GM23338 (cell line): ENCODE results near the gene LRRC4. TPM values are rescaled to one million over a fixed set of nuclear protein-coding genes. Genes with fewer than 3 reads are reported as not detected.

Experiments
- ATAC-seq: fragments of 200-7000 bp; cut with Tn5 transposase; 3 replicates; pipeline ENCODE4 v1.9.1; 2020
- DNase-seq: peaks from one replicate; pipeline ENCODE4 v3.0.0-alpha.2; 2015; ENCODE audit warnings: low spot score
- H2AFZ ChIP-seq: fragments of 200-600 bp; sonication (generic); 2 replicates; pipeline ENCODE4 v1.8.0; 2016; ENCODE audit warnings: antibody characterized with exemption, mild to moderate bottlenecking, moderate library complexity
- H3F3A ChIP-seq: fragments of 200-600 bp; sonication (generic); replicated peaks from 2 replicates; pipeline ENCODE4 v1.8.0; 2017; ENCODE audit warnings: antibody characterized with exemption, mixed run types, low read depth
- H3K27ac ChIP-seq: fragments of 200-600 bp; sonication (generic); 2 replicates; pipeline ENCODE4 v1.6.1; 2016; ENCODE audit warnings: low read depth
- H3K27me3 ChIP-seq: fragments of 200-600 bp; sonication (generic); 2 replicates; pipeline ENCODE4 v1.8.0; 2016; ENCODE audit warnings: mild to moderate bottlenecking, mixed run types, moderate library complexity; ENCODE audit not compliant: insufficient read depth
- H3K36me3 ChIP-seq: fragments of 200-600 bp; sonication (generic); 2 replicates; pipeline ENCODE4 v1.8.0; 2016; ENCODE audit warnings: mild to moderate bottlenecking; ENCODE audit not compliant: insufficient read depth
- H3K4me1 ChIP-seq: fragments of 200-600 bp; sonication (generic); 2 replicates; pipeline ENCODE4 v1.8.0; 2016; ENCODE audit warnings: mild to moderate bottlenecking, moderate library complexity; ENCODE audit not compliant: insufficient read depth
- H3K4me2 ChIP-seq: fragments of 200-600 bp; sonication (generic); 2 replicates; pipeline ENCODE4 v1.7.1; 2017; ENCODE audit warnings: mixed run types
- H3K4me3 ChIP-seq: fragments of 200-600 bp; sonication (generic); 2 replicates; pipeline ENCODE4 v1.6.1; 2016; ENCODE audit warnings: mixed run types
- H3K79me2 ChIP-seq: fragments of 200-600 bp; sonication (generic); replicated peaks from 2 replicates; pipeline ENCODE4 v1.8.0; 2017; ENCODE audit warnings: mild to moderate bottlenecking; ENCODE audit not compliant: insufficient read depth
- H3K9me2 ChIP-seq: fragments of 200-600 bp; sonication (generic); 2 replicates; pipeline ENCODE4 v1.8.0; 2017; ENCODE audit not compliant: insufficient read depth
- H4K20me1 ChIP-seq: fragments of 200-600 bp; sonication (generic); replicated peaks from 2 replicates; pipeline ENCODE4 v1.8.0; 2017; ENCODE audit warnings: mild to moderate bottlenecking; ENCODE audit not compliant: insufficient read depth
- H3K27ac Mint-ChIP-seq: 2 replicates; pipeline ENCODE4 v1.8.0; 2020; ENCODE audit warnings: inconsistent platforms, mild to moderate bottlenecking, moderate library complexity, mixed read lengths
- H3K27me3 Mint-ChIP-seq: 3 replicates; pipeline ENCODE4 v1.8.0; 2022; ENCODE audit warnings: low read depth, mild to moderate bottlenecking, moderate library complexity, mixed read lengths, inconsistent platforms; ENCODE audit not compliant: insufficient read depth, poor library complexity
- H3K36me3 Mint-ChIP-seq: 3 replicates; pipeline ENCODE4 v1.8.0; 2021; ENCODE audit warnings: low read depth, mild to moderate bottlenecking, inconsistent platforms, moderate library complexity, mixed read lengths
- H3K4me1 Mint-ChIP-seq: 3 replicates; pipeline ENCODE4 v1.8.0; 2020; ENCODE audit warnings: mild to moderate bottlenecking, inconsistent platforms, mixed read lengths
- H3K4me3 Mint-ChIP-seq: 3 replicates; pipeline ENCODE4 v1.8.0; 2021; ENCODE audit warnings: moderate library complexity, mild to moderate bottlenecking, inconsistent platforms, mixed read lengths
- H3K9me3 Mint-ChIP-seq: 3 replicates; pipeline ENCODE4 v1.8.0; 2020; ENCODE audit warnings: moderate library complexity, mild to moderate bottlenecking, inconsistent platforms, mixed read lengths
- CREB1 ChIP-seq: fragments of 250-450 bp; sonication (Bioruptor Pico); IDR thresholded peaks from 2 replicates; pipeline ENCODE4 v1.5.0; 2020; ENCODE audit warnings: low read depth, mild to moderate bottlenecking, moderate library complexity
- EZH2 ChIP-seq: fragments of 200-600 bp; sonication (generic); IDR thresholded peaks from one replicate; pipeline ENCODE4 v1.8.0; 2017; ENCODE audit warnings: antibody characterized with exemption, mild to moderate bottlenecking, low read depth; ENCODE audit not compliant: unreplicated experiment
- JUNB ChIP-seq: IDR thresholded peaks from one replicate; pipeline ENCODE4 v1.6.1; 2016; ENCODE audit warnings: antibody characterized with exemption; ENCODE audit not compliant: unreplicated experiment
- NANOG ChIP-seq: IDR thresholded peaks from 2 replicates; pipeline ENCODE4 v1.6.1; 2016; ENCODE audit warnings: antibody characterized with exemption, borderline replicate concordance
- STAT1 ChIP-seq: IDR thresholded peaks from one replicate; pipeline ENCODE4 v1.6.1; 2016; ENCODE audit warnings: antibody characterized with exemption; ENCODE audit not compliant: unreplicated experiment
- polyA plus RNA-seq: library from polyadenylated mRNA; unstranded; fragments of >200 nt; fragmentation: Nextera tagmentation; extraction: Ambion mirVana; gene quantifications from 2 replicates; pipeline ENCODE4 v1.2.1, GENCODE V29; 2016
- total RNA-seq: library from RNA; depleted of rRNA; stranded (reverse); fragments of >200 nt; shearing (Covaris generic); gene quantifications from 2 replicates; pipeline ENCODE4 v1.2.3, GENCODE V29; 2014
- TF ChIP-seq, protein P1 (sequence below): fragments of 250-450 bp; sonication (Bioruptor Pico); IDR thresholded peaks from 2 replicates; pipeline ENCODE4 v1.5.0; 2020; ENCODE audit warnings: mild to moderate bottlenecking, moderate library complexity
- TF ChIP-seq, protein P2 (sequence below), 2 experiments: fragments of 200-600 bp in 1 of 2; sonication (generic) in 1 of 2; conservative IDR thresholded peaks; 2 replicates each; pipeline versions ENCODE4 v1.5.1 to v1.6.1; 2016 to 2017; ENCODE audit warnings: antibody characterized with exemption in 2 of 2, low read depth in 2 of 2, mild to moderate bottlenecking in 2 of 2, moderate library complexity in 1 of 2
- TF ChIP-seq, protein P3 (sequence below): IDR thresholded peaks from one replicate; pipeline ENCODE4 v1.6.1; 2018; ENCODE audit warnings: antibody characterized with exemption; ENCODE audit not compliant: unreplicated experiment

The LRRC4 gene
- total and polyA plus RNA-seq, 2 experiments from 2014 or later: 1.9 to 5.2 TPM

DNA sequence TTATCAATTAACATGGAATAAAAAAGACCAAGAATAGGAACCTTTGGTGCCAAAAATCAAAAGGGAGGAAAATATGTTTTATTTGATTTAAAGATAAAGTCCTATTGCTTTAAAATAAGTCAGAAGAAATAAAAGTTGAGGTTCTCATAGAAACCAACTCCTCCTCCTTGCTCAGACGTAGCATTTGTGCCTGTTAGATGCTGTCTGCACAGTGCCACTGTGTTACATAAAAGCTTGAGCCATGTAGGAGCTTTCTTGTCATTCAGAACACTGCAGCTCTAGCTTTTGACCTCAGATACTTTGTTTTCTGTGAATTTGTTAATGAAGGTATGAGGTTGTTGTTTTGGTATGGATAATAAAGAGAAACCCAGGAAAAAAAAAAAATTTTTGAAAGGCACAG, 50.3 kb downstream of the LRRC4 start:
- H3K27me3 Mint-ChIP-seq: peaks cover 12% of the 10 kb centered on the region
- TF ChIP-seq, protein P1, sequence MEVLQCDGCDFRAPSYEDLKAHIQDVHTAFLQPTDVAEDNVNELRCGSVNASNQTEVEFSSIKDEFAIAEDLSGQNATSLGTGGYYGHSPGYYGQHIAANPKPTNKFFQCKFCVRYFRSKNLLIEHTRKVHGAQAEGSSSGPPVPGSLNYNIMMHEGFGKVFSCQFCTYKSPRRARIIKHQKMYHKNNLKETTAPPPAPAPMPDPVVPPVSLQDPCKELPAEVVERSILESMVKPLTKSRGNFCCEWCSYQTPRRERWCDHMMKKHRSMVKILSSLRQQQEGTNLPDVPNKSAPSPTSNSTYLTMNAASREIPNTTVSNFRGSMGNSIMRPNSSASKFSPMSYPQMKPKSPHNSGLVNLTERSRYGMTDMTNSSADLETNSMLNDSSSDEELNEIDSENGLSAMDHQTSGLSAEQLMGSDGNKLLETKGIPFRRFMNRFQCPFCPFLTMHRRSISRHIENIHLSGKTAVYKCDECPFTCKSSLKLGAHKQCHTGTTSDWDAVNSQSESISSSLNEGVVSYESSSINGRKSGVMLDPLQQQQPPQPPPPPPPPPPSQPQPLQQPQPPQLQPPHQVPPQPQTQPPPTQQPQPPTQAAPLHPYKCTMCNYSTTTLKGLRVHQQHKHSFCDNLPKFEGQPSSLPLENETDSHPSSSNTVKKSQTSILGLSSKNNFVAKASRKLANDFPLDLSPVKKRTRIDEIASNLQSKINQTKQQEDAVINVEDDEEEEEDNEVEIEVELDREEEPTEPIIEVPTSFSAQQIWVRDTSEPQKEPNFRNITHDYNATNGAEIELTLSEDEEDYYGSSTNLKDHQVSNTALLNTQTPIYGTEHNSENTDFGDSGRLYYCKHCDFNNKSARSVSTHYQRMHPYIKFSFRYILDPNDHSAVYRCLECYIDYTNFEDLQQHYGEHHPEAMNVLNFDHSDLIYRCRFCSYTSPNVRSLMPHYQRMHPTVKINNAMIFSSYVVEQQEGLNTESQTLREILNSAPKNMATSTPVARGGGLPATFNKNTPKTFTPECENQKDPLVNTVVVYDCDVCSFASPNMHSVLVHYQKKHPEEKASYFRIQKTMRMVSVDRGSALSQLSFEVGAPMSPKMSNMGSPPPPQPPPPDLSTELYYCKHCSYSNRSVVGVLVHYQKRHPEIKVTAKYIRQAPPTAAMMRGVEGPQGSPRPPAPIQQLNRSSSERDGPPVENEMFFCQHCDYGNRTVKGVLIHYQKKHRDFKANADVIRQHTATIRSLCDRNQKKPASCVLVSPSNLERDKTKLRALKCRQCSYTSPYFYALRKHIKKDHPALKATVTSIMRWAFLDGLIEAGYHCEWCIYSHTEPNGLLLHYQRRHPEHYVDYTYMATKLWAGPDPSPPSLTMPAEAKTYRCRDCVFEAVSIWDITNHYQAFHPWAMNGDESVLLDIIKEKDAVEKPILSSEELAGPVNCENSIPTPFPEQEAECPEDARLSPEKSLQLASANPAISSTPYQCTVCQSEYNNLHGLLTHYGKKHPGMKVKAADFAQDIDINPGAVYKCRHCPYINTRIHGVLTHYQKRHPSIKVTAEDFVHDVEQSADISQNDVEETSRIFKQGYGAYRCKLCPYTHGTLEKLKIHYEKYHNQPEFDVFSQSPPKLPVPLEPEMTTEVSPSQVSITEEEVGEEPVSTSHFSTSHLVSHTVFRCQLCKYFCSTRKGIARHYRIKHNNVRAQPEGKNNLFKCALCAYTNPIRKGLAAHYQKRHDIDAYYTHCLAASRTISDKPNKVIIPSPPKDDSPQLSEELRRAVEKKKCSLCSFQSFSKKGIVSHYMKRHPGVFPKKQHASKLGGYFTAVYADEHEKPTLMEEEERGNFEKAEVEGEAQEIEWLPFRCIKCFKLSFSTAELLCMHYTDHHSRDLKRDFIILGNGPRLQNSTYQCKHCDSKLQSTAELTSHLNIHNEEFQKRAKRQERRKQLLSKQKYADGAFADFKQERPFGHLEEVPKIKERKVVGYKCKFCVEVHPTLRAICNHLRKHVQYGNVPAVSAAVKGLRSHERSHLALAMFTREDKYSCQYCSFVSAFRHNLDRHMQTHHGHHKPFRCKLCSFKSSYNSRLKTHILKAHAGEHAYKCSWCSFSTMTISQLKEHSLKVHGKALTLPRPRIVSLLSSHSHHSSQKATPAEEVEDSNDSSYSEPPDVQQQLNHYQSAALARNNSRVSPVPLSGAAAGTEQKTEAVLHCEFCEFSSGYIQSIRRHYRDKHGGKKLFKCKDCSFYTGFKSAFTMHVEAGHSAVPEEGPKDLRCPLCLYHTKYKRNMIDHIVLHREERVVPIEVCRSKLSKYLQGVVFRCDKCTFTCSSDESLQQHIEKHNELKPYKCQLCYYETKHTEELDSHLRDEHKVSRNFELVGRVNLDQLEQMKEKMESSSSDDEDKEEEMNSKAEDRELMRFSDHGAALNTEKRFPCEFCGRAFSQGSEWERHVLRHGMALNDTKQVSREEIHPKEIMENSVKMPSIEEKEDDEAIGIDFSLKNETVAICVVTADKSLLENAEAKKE (CRISPR knock-in tag): no peak
- TF ChIP-seq, protein P2, sequence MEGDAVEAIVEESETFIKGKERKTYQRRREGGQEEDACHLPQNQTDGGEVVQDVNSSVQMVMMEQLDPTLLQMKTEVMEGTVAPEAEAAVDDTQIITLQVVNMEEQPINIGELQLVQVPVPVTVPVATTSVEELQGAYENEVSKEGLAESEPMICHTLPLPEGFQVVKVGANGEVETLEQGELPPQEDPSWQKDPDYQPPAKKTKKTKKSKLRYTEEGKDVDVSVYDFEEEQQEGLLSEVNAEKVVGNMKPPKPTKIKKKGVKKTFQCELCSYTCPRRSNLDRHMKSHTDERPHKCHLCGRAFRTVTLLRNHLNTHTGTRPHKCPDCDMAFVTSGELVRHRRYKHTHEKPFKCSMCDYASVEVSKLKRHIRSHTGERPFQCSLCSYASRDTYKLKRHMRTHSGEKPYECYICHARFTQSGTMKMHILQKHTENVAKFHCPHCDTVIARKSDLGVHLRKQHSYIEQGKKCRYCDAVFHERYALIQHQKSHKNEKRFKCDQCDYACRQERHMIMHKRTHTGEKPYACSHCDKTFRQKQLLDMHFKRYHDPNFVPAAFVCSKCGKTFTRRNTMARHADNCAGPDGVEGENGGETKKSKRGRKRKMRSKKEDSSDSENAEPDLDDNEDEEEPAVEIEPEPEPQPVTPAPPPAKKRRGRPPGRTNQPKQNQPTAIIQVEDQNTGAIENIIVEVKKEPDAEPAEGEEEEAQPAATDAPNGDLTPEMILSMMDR (conservative IDR thresholded peaks at IDR 0.05; ENCODE audit: low read depth in 2 of 2): no peak
- no peak for TF ChIP-seq JUNB
- TF ChIP-seq STAT1: no peak
- no peak for TF ChIP-seq CREB1
- TF ChIP-seq, protein P3, sequence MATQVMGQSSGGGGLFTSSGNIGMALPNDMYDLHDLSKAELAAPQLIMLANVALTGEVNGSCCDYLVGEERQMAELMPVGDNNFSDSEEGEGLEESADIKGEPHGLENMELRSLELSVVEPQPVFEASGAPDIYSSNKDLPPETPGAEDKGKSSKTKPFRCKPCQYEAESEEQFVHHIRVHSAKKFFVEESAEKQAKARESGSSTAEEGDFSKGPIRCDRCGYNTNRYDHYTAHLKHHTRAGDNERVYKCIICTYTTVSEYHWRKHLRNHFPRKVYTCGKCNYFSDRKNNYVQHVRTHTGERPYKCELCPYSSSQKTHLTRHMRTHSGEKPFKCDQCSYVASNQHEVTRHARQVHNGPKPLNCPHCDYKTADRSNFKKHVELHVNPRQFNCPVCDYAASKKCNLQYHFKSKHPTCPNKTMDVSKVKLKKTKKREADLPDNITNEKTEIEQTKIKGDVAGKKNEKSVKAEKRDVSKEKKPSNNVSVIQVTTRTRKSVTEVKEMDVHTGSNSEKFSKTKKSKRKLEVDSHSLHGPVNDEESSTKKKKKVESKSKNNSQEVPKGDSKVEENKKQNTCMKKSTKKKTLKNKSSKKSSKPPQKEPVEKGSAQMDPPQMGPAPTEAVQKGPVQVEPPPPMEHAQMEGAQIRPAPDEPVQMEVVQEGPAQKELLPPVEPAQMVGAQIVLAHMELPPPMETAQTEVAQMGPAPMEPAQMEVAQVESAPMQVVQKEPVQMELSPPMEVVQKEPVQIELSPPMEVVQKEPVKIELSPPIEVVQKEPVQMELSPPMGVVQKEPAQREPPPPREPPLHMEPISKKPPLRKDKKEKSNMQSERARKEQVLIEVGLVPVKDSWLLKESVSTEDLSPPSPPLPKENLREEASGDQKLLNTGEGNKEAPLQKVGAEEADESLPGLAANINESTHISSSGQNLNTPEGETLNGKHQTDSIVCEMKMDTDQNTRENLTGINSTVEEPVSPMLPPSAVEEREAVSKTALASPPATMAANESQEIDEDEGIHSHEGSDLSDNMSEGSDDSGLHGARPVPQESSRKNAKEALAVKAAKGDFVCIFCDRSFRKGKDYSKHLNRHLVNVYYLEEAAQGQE: no peak
- no peak for TF ChIP-seq NANOG
- TF ChIP-seq EZH2: no peak
- H3K27ac Mint-ChIP-seq: no peak overlapping the region

More for the DNA sequence above, 50.3 kb downstream of the LRRC4 start:
- no peak for DNase-seq
- 0 out of 2 replicates have a peak overlapping the region, but pooled peaks have one; percentile 8 for H3K27ac ChIP-seq
- no peaks in the 10 kb centered on the region for H3K27me3 ChIP-seq
- H3K79me2 ChIP-seq: peaks cover 21% of the 10 kb centered on the region
- peak overlapping the region; percentile 15; the same call in 1 of the 2 replicates for H3K4me2 ChIP-seq
- peak; percentile 47 for ATAC-seq
- no peak overlapping the region for H2AFZ ChIP-seq
- no peaks in the 10 kb centered on the region; the same call in 1 of the 2 replicates for H3K9me2 ChIP-seq
- no peak overlapping the region for H3K4me3 Mint-ChIP-seq
- H3K4me1 ChIP-seq: peaks cover 33% of the 10 kb centered on the region
- H3F3A ChIP-seq: 0 out of 2 replicates have a peak, but pooled peaks cover 3% of the 10 kb centered on the region
- peaks cover 27% of the 10 kb centered on the region for H3K9me3 Mint-ChIP-seq
- peaks cover 32% of the 10 kb centered on the region for H3K4me1 Mint-ChIP-seq
- no peak overlapping the region for H3K4me3 ChIP-seq
- H3K36me3 Mint-ChIP-seq: peaks cover 37% of the 10 kb centered on the region
- H3K36me3 ChIP-seq: peaks cover 14% of the 10 kb centered on the region
- H4K20me1 ChIP-seq: peaks cover 15% of the 10 kb centered on the region; the same call in 1 of the 2 replicates
